Liver (tissue), 9 donors: ENCODE measurements around the gene NUDT14. TPM values are rescaled to one million over a fixed set of nuclear protein-coding genes. Genes with fewer than 3 reads are reported as not detected.
A peak's percentile ranks its signal among the peaks of the same experiment; 100 is the strongest.

Experiments
- DNase-seq: peaks from one replicate; pipeline ENCODE4 v3.0.0-alpha.2; 2017; ENCODE audit warnings: low spot score
- H3K27ac ChIP-seq, 2 donors: one replicate each; pipeline ENCODE4 v1.7.0; 2013; ENCODE audit warnings: inconsistent platforms in 2 of 2, low read length in 2 of 2, control low read depth in 1 of 2, low read depth in 1 of 2, mild to moderate bottlenecking in 1 of 2
- H3K27me3 ChIP-seq, 4 donors: one replicate each; pipeline versions ENCODE4 v1.6.1 to v1.7.0; 2013; ENCODE audit warnings: low read length in 3 of 4, inconsistent platforms in 1 of 4, mild to moderate bottlenecking in 1 of 4, moderate library complexity in 1 of 4; ENCODE audit not compliant: control insufficient read depth in 4 of 4, insufficient read depth in 4 of 4
- H3K36me3 ChIP-seq, 4 donors: one replicate each; pipeline versions ENCODE4 v1.6.1 to v1.7.0; 2013; ENCODE audit warnings: low read length in 3 of 4, mild to moderate bottlenecking in 3 of 4, low read depth in 1 of 4, moderate library complexity in 1 of 4; ENCODE audit not compliant: control insufficient read depth in 4 of 4, insufficient read depth in 3 of 4
- H3K4me1 ChIP-seq, 4 donors: one replicate each; pipeline versions ENCODE4 v1.6.1 to v1.7.0; 2013; ENCODE audit warnings: low read length in 3 of 4, mild to moderate bottlenecking in 3 of 4, moderate library complexity in 1 of 4; ENCODE audit not compliant: control insufficient read depth in 4 of 4, insufficient read depth in 4 of 4
- H3K4me3 ChIP-seq, 3 donors: one replicate each; pipeline versions ENCODE4 v1.6.1 to v1.7.0; 2013; ENCODE audit warnings: low read length in 3 of 3, control low read depth in 1 of 3, low read depth in 1 of 3, mild to moderate bottlenecking in 1 of 3
- H3K9ac ChIP-seq, 2 donors: one replicate each; pipeline ENCODE4 v1.7.0; 2013; ENCODE audit warnings: low read length in 2 of 2, mild to moderate bottlenecking in 2 of 2, moderate library complexity in 2 of 2, control low read depth in 1 of 2, low read depth in 1 of 2
- H3K9me3 ChIP-seq, 4 donors: one replicate each; pipeline versions ENCODE4 v1.6.1 to v1.7.0; 2013; ENCODE audit warnings: low read length in 3 of 4; ENCODE audit not compliant: control insufficient read depth in 4 of 4
- CTCF ChIP-seq: fragments of 150-350 bp; IDR thresholded peaks from 2 replicates; pipeline ENCODE4 v1.5.1; 2017; ENCODE audit warnings: improper control_type of control experiment, low read depth, low read length; ENCODE audit not compliant: missing input control
- EGR1 ChIP-seq, 2 donors: IDR thresholded peaks; 2 replicates each; pipeline ENCODE4 v1.6.1; 2016 to 2018; ENCODE audit warnings: antibody characterized with exemption in 2 of 2, low read depth in 2 of 2
- FOXA1 ChIP-seq: IDR thresholded peaks from 2 replicates; pipeline ENCODE4 v1.6.1; 2016; ENCODE audit warnings: antibody characterized with exemption
- FOXA2 ChIP-seq: IDR thresholded peaks from 2 replicates; pipeline ENCODE4 v1.6.1; 2016; ENCODE audit warnings: antibody characterized with exemption
- GABPA ChIP-seq, 2 donors: IDR thresholded peaks in 1 of 2; conservative IDR thresholded peaks in 1 of 2; 2 replicates each; pipeline ENCODE4 v1.6.1; 2016; ENCODE audit warnings: antibody characterized with exemption in 2 of 2, mild to moderate bottlenecking in 1 of 2, moderate library complexity in 1 of 2
- HNF4A ChIP-seq, 2 donors: conservative IDR thresholded peaks; 2 replicates each; pipeline ENCODE4 v1.6.1; 2016; ENCODE audit warnings: antibody characterized with exemption in 2 of 2, mild to moderate bottlenecking in 2 of 2
- HNF4G ChIP-seq: IDR thresholded peaks from 2 replicates; pipeline ENCODE4 v1.6.1; 2016; ENCODE audit warnings: antibody characterized with exemption
- JUND ChIP-seq, 2 donors: IDR thresholded peaks; 2 replicates each; pipeline ENCODE4 v1.6.1; 2016; ENCODE audit warnings: antibody characterized with exemption in 2 of 2
- NR2F2 ChIP-seq: IDR thresholded peaks from 2 replicates; pipeline ENCODE4 v1.6.1; 2016; ENCODE audit warnings: antibody characterized with exemption
- RAD21 ChIP-seq, 2 donors: IDR thresholded peaks; 2 replicates each; pipeline ENCODE4 v1.6.1; 2016; ENCODE audit warnings: antibody characterized with exemption in 2 of 2, mild to moderate bottlenecking in 2 of 2
- REST ChIP-seq: IDR thresholded peaks from 2 replicates; pipeline ENCODE4 v1.6.1; 2016; ENCODE audit warnings: antibody characterized with exemption, mild to moderate bottlenecking
- SP1 ChIP-seq: IDR thresholded peaks from 2 replicates; pipeline ENCODE4 v1.6.1; 2018; ENCODE audit warnings: antibody characterized with exemption, mild to moderate bottlenecking
- YY1 ChIP-seq: IDR thresholded peaks from 2 replicates; pipeline ENCODE4 v1.6.1; 2016; ENCODE audit warnings: antibody characterized with exemption, mild to moderate bottlenecking
- ZBTB33 ChIP-seq: IDR thresholded peaks from 2 replicates; pipeline ENCODE4 v1.6.1; 2016; ENCODE audit warnings: antibody characterized with exemption
- WGBS: extraction: QIAGEN DNeasy Blood & Tissue Kit; methylation state at CpG from one replicate; pipeline ENCODE4 v1.1.7; 2013; 5-methylcytosine and 5-hydroxymethylcytosine counted together
- polyA plus RNA-seq, 2 donors: library from polyadenylated mRNA; stranded (reverse) in 1 of 2; unstranded in 1 of 2; fragments of 200-250 nt in 1 of 2; fragments of >200 nt in 1 of 2; fragmentation: Nextera tagmentation in 1 of 2; extraction: Ambion mirVana in 1 of 2; gene quantifications; one replicate each; pipeline versions ENCODE4 v1.2.1 to v1.2.3, GENCODE V29; 2013 to 2015
- total RNA-seq, 2 donors: library from RNA; depleted of rRNA; stranded (reverse); fragments of >200 nt; gene quantifications; one replicate each; pipeline ENCODE4 v1.2.3, GENCODE V29; 2014
- donor health status: healthy.
- donor health status: healthy.
- donor health status: healthy.
- donor health status: healthy.
- donor health status: healthy.

Gene NUDT14
- total RNA-seq: 1 to 10 TPM; 3.8 to 4.8 TPM
- 10 to 100 TPM; 11.1 to 24.2 TPM for polyA plus RNA-seq

- TF ChIP-seq GABPA (IDR thresholded peaks at IDR 0.05 in 1 of 2, conservative IDR thresholded peaks at IDR 0.05 in 1 of 2) (no peak), NR2F2 (no peak), CTCF (no peak), ZBTB33 (no peak), FOXA1 (no peak), EGR1 (IDR thresholded peaks at IDR 0.05; ENCODE audit: low read depth in 2 of 2) (no peak), FOXA2 (no peak), HNF4G (no peak), SP1 (no peak), RAD21 (IDR thresholded peaks at IDR 0.05) (no peak), YY1 (no peak), JUND (IDR thresholded peaks at IDR 0.05) (no peak), HNF4A (conservative IDR thresholded peaks at IDR 0.05) (no peak), REST (no peak)
- 3% methylated on average over 105 of the region's 106 CpGs for WGBS
- Histone ChIP-seq H3K36me3 (no peaks in the 10 kb centered on the region), H3K4me1 (peaks cover 4 to 32% (median 14%) of the 10 kb centered on the region in 4 donors), H3K27ac (no peak within 1 kb of the TSS), H3K9me3 (no peaks in the 10 kb centered on the region), H3K27me3 (no peaks in the 10 kb centered on the region), H3K4me3 (peak within 1 kb of the TSS in 2 of 3 donors; percentile 50 to 73), H3K9ac (no peak within 1 kb of the TSS)
- peak; percentile 86 for DNase-seq
Measured at GRCh38 chr14:105180592-105181548, at the start of gene NUDT14. Gene NUDT14, minus strand, starts transcription at chr14:105181312. Its CDS starts 103 bp downstream, at chr14:105181209.
